ENCODE measurements around the gene DERA. TPM values are rescaled to one million over a fixed set of nuclear protein-coding genes. Genes with fewer than 3 reads are reported as not detected.

The DERA gene
- total and polyA plus RNA-seq, 2 of the 13 experiments (the other 11 are each of a cell fraction or from before 2014, with no cell fraction given): 24.0 to 51.3 TPM

GRCh38 chr12:16021026-16021425 is 109.9 kb downstream of the DERA start:
- H3K9me3 ChIP-seq (ENCODE audit: low read length): peaks cover 14% of the 10 kb centered on the region; the same call in 1 of the 2 replicates
- ATAC-seq (no peak), FAIRE-seq (no peak), DNase-seq (ENCODE audit: low spot score) (no peak)
- H3K4me1 ChIP-seq (ENCODE audit: insufficient read depth, low read length): peaks cover 10% of the 10 kb centered on the region
- H3K27ac ChIP-seq (ENCODE audit: extremely low read length, insufficient read depth, low read length): no peak overlapping the region
- H3K4me3 ChIP-seq (replicated peaks in 1 of 3; ENCODE audit: insufficient read depth in 1 of 3, low read depth in 2 of 3, low read length in 3 of 3): no peak overlapping the region
- intact Hi-C loops (cut with micrococcal nuclease; ENCODE audit: unreplicated experiment) (no loop called here), in situ Hi-C loops (cut with HindIII; ENCODE audit: extremely low pct_ligation_motif_present, low pct_unique_long_range_greater_than_20kb) (no loop called here)
- no peaks in the 10 kb centered on the region for H4K20me1 ChIP-seq (ENCODE audit: insufficient read depth, low read length)
- no peaks in the 10 kb centered on the region for H3K27me3 ChIP-seq (ENCODE audit: control insufficient read depth in 1 of 2, insufficient read depth in 2 of 2, low read length in 2 of 2)
- 100% methylated on average over 1 of the region's 1 CpG for WGBS (ENCODE audit: low lambda C conversion rate)
- BruUV-seq (replicated peaks): no TSS peak
- ChIA-PET POLR2A (no interaction called here), CTCF (ENCODE audit: low intra/inter-chr PET ratio, low total read pairs) (no interaction called here)
- no peak overlapping the region for H3K9ac ChIP-seq (ENCODE audit: insufficient read depth, low read depth, low read length)
- no peak overlapping the region for H3K4me2 ChIP-seq (ENCODE audit: low read depth, low read length)
- no peaks in the 10 kb centered on the region; a peak in 1 of 5 replicates for H3K36me3 ChIP-seq (replicated peaks in 1 of 2; ENCODE audit: control insufficient read depth in 1 of 2, insufficient read depth in 2 of 2, low read length in 2 of 2)
- no peaks in the 10 kb centered on the region for H3K79me2 ChIP-seq (ENCODE audit: insufficient read depth, low read length)
- TF ChIP-seq GATA4 (IDR thresholded peaks at IDR 0.05; ENCODE audit: borderline replicate concordance, low read depth) (no peak), TBX3 (IDR thresholded peaks at IDR 0.05; ENCODE audit: borderline replicate concordance) (no peak), STAT5B (CRISPR knock-in tag; IDR thresholded peaks at IDR 0.05) (no peak), CEBPG (CRISPR knock-in tag; IDR thresholded peaks at IDR 0.05) (no peak), WIZ (CRISPR knock-in tag; IDR thresholded peaks at IDR 0.05) (no peak), MXD1 (CRISPR knock-in tag; IDR thresholded peaks at IDR 0.05) (no peak), MTF2 (CRISPR knock-in tag; IDR thresholded peaks at IDR 0.05; ENCODE audit: borderline replicate concordance) (no peak), ZKSCAN8 (CRISPR knock-in tag; IDR thresholded peaks at IDR 0.05; ENCODE audit: borderline replicate concordance) (no peak), BRCA1 (CRISPR knock-in tag; IDR thresholded peaks at IDR 0.05) (no peak), SRF (IDR thresholded peaks at IDR 0.05; ENCODE audit: low read depth, low read length) (no peak), ZNF30 (CRISPR knock-in tag; IDR thresholded peaks at IDR 0.05) (no peak), JUNB (CRISPR knock-in tag; IDR thresholded peaks at IDR 0.05; ENCODE audit: borderline replicate concordance) (no peak), HDAC2 (CRISPR knock-in tag; IDR thresholded peaks at IDR 0.05) (no peak), HMGXB3 (CRISPR knock-in tag; IDR thresholded peaks at IDR 0.05; ENCODE audit: borderline replicate concordance) (no peak), CBX5 (CRISPR knock-in tag; IDR thresholded peaks at IDR 0.05; ENCODE audit: borderline replicate concordance) (no peak), ZNF629 (CRISPR knock-in tag; conservative IDR thresholded peaks at IDR 0.05) (no peak), GZF1 (CRISPR knock-in tag; IDR thresholded peaks at IDR 0.05) (no peak)
- TF ChIP-seq, protein P1, sequence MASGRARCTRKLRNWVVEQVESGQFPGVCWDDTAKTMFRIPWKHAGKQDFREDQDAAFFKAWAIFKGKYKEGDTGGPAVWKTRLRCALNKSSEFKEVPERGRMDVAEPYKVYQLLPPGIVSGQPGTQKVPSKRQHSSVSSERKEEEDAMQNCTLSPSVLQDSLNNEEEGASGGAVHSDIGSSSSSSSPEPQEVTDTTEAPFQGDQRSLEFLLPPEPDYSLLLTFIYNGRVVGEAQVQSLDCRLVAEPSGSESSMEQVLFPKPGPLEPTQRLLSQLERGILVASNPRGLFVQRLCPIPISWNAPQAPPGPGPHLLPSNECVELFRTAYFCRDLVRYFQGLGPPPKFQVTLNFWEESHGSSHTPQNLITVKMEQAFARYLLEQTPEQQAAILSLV (CRISPR knock-in tag; IDR thresholded peaks at IDR 0.05; ENCODE audit: borderline replicate concordance): no peak
- H2AFZ ChIP-seq (ENCODE audit: low read length): no peak overlapping the region

Data from HepG2 (cell line).